ENCODE measurements around the gene TEDC1. TPM values are rescaled to one million over a fixed set of nuclear protein-coding genes. Genes with fewer than 3 reads are reported as not detected.

Gene TEDC1
- total RNA-seq, 1 donor, result 5.1 TPM

DNA sequence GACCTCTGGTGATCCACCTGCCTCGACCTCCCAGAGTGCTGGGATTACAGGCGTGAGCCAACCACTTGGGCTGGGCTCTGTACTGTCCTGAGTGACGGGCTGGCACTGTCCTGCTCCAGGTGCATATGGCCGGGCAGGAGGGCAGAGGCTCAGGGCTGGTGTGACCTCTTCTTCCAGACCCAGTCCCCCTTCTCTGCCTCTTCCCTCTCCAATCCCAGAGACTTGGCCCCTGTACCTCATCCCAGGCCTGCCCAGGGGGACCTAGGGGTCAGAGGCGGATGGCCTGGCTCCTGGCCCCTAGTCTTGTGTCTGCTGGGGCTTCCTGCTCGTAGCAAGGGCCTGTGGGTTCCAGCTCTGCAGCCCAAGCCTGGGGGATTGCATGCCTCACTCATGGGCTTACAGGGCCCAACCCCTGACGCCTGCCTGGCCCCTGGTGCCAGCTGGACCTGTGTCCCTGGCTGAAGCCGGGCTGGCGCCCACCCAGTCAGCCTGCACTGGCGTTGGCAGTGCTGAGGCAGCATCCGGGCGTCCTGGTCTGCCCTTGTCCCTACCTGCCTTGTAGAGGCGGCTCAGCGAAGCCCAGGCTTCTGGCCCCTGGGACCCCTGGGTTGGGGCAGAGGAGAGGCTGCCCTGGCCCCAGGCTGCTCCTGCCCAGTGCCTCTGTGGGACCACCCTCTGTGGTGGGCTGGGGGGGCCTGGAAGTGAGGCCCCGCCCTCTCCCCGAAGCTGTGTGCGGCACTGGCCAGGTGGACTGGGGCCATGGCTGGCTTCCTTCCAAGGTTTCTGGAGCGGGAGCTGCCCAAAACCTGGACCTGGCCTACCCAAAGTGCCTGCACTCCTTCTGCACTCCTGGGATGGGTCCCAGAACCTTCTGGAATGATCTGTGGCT is 4.3 kb downstream of the TEDC1 start:
- H3K4me1 ChIP-seq (ENCODE audit: insufficient read depth, low read length), result peaks cover under 1% of the 10 kb centered on the region
- peaks cover 2% of the 10 kb centered on the region for H4K20me1 ChIP-seq (ENCODE audit: insufficient read depth, low read length)
- H3K9me3 ChIP-seq (ENCODE audit: low read depth, low read length), result no peaks in the 10 kb centered on the region
- no peak overlapping the region for H2AFZ ChIP-seq (ENCODE audit: low read length)
- TF ChIP-seq, protein P1, sequence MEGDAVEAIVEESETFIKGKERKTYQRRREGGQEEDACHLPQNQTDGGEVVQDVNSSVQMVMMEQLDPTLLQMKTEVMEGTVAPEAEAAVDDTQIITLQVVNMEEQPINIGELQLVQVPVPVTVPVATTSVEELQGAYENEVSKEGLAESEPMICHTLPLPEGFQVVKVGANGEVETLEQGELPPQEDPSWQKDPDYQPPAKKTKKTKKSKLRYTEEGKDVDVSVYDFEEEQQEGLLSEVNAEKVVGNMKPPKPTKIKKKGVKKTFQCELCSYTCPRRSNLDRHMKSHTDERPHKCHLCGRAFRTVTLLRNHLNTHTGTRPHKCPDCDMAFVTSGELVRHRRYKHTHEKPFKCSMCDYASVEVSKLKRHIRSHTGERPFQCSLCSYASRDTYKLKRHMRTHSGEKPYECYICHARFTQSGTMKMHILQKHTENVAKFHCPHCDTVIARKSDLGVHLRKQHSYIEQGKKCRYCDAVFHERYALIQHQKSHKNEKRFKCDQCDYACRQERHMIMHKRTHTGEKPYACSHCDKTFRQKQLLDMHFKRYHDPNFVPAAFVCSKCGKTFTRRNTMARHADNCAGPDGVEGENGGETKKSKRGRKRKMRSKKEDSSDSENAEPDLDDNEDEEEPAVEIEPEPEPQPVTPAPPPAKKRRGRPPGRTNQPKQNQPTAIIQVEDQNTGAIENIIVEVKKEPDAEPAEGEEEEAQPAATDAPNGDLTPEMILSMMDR (IDR thresholded peaks at IDR 0.05; ENCODE audit: extremely low read depth, low read depth, low read length), result no peak
- no peak overlapping the region for H3K4me2 ChIP-seq (ENCODE audit: insufficient read depth, low read length)
- H3K27ac ChIP-seq (ENCODE audit: low read depth, low read length), result no peak overlapping the region
- no peaks in the 10 kb centered on the region for H3K79me2 ChIP-seq (ENCODE audit: insufficient read depth, low read length)
- H3K4me3 ChIP-seq (ENCODE audit: insufficient read depth, low read length), result no peak overlapping the region
- H3K27me3 ChIP-seq (ENCODE audit: insufficient read depth, low read length), result no peaks in the 10 kb centered on the region
- H3K36me3 ChIP-seq (ENCODE audit: insufficient read depth, low read length), result no peaks in the 10 kb centered on the region
- DNase-seq (ENCODE audit: insufficient read length, low spot score, missing footprints), result peak; percentile 81

DNA sequence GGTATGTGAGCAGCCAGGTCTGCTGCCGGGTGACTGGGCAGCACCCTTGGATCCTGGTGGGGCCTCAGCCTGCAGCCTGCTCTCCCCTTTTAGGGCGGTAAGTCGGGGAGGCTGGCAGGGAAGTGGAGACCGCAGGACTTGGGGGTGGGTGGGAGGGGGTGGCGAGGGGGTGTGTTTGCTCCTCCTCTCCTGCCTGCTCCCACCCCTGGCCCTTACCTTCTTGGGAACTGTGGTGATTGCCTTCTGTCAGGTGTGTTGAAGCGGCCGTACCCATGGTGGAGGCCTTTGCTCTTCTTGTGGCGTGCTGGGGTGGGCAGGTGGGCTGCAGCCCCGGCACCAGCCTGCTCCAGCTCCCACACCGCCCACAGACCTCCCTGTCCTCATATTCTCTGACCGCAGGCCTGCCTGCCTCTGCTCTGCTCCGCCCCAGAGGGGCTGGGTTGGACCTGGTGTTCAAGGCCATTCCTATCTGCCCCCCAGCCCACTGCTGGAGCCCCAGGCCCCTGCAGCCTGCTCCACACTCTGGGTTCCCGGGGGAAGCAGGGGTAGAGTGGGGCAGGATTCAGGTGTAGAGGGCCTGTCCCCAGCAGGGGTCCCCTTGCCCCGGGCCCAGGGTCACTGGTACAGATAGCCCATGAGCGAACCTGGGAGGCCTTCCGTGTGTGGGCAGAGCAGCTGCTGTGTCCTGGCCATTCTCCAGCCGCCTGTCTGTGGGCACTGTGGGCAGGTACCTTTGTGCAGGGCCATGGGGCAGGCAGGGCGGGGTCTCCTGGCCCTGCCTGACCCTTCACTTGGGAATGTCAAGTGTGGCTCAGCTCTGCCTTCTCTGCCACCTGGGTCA is 5.2 kb downstream of the TEDC1 start:
- DNase-seq (ENCODE audit: insufficient read length, low spot score, missing footprints), result peak; percentile 81
- TF ChIP-seq, protein P1 (IDR thresholded peaks at IDR 0.05; ENCODE audit: extremely low read depth, low read depth, low read length), result no peak
- no peak overlapping the region for H3K4me3 ChIP-seq (ENCODE audit: insufficient read depth, low read length)
- no peak overlapping the region for H2AFZ ChIP-seq (ENCODE audit: low read length)
- H3K4me2 ChIP-seq (ENCODE audit: insufficient read depth, low read length), result no peak overlapping the region
- no peaks in the 10 kb centered on the region for H3K9me3 ChIP-seq (ENCODE audit: low read depth, low read length)
- peaks cover 2% of the 10 kb centered on the region for H4K20me1 ChIP-seq (ENCODE audit: insufficient read depth, low read length)
- H3K4me1 ChIP-seq (ENCODE audit: insufficient read depth, low read length), result no peaks in the 10 kb centered on the region
- H3K36me3 ChIP-seq (ENCODE audit: insufficient read depth, low read length), result no peaks in the 10 kb centered on the region
- H3K79me2 ChIP-seq (ENCODE audit: insufficient read depth, low read length), result no peaks in the 10 kb centered on the region
- H3K27ac ChIP-seq (ENCODE audit: low read depth, low read length), result no peak overlapping the region
- no peaks in the 10 kb centered on the region for H3K27me3 ChIP-seq (ENCODE audit: insufficient read depth, low read length)

DNA sequence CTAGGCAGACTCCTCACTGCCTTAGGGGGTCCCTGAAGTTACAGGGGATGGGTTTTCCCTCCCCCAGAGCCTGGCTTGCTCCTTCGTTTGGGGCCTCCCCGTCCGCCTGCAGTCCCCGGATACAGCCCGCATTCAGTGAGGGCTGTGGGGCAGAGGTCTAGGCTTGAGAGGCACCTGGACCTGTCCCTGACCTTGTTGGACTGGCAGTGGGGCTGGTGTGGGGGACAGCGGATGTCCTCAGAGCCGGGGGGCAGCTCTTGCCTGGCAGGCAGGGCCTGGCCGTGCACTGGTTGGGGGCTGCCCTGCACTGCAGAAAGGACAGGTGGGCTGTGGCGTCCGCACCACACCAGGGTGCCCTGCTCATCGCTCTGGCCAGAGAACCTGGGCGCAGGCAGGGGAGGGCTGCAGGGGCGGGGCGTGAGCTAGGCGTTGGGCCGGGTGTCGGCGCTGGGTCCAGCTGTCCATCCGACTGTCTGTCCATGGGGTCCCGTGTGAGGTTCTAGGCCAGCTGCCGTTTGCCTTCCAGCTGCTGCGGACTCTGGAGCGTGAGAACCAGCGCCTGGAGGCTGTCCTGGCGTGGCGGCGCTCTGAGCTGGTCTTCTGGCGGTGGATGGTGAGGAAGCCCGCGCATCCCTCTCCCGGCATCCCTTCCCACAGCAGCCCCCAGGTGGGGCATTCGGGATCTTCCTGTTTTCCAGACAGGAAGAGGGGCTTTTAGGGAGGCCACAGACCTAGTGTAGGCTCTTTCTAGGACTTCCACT is 6.0 kb downstream of the TEDC1 start:
- Histone ChIP-seq H3K36me3 (ENCODE audit: insufficient read depth, low read length) (no peaks in the 10 kb centered on the region), H3K79me2 (ENCODE audit: insufficient read depth, low read length) (no peaks in the 10 kb centered on the region), H3K4me2 (ENCODE audit: insufficient read depth, low read length) (no peak overlapping the region), H2AFZ (ENCODE audit: low read length) (no peak overlapping the region), H3K4me3 (ENCODE audit: insufficient read depth, low read length) (no peak overlapping the region), H3K27ac (ENCODE audit: low read depth, low read length) (no peak overlapping the region), H3K9me3 (ENCODE audit: low read depth, low read length) (no peaks in the 10 kb centered on the region), H3K27me3 (ENCODE audit: insufficient read depth, low read length) (no peaks in the 10 kb centered on the region), H4K20me1 (ENCODE audit: insufficient read depth, low read length) (peaks cover 2% of the 10 kb centered on the region), H3K4me1 (ENCODE audit: insufficient read depth, low read length) (no peaks in the 10 kb centered on the region)
- DNase-seq (ENCODE audit: insufficient read length, low spot score, missing footprints), result peak; percentile 85
- TF ChIP-seq, protein P1 (IDR thresholded peaks at IDR 0.05; ENCODE audit: extremely low read depth, low read depth, low read length), result no peak

Measured in osteoblast (primary cell).